Heart left ventricle (tissue), 13 donors: ENCODE measurements around the gene NCS1.

Experiments
- CTCF ChIP-seq, 12 donors: fragments of 200-600 bp; sonication (generic) in 4 of 12; IDR thresholded peaks; one replicate each; pipeline versions ENCODE4 v1.5.0 to v1.8.0; 2018 to 2022; ENCODE audit warnings: antibody characterized with exemption in 12 of 12, mild to moderate bottlenecking in 5 of 12
- POLR2A ChIP-seq, 2 donors: fragments of 450-650 bp; IDR thresholded peaks; one replicate each; pipeline ENCODE4 v1.6.1; 2017; ENCODE audit warnings: antibody characterized with exemption in 2 of 2, mild to moderate bottlenecking in 2 of 2, moderate library complexity in 2 of 2
- donor health status: ischemic (EF 13 %, LVEDD 7.1; RV severe dilation, severe dysfunction).
- donor health status: DM: no; HTN: yes; CAD: no.
- donor health status: DM: no; HTN: no; CAD: no.
- donor health status: ischemic (EF 25% LVEDD 6.9; RV normal size, moderate dysfunction).
- donor health status: ischemic (EF 25% LVEDD 5.7; RV mildly dilated, moderate dysfunction).
- donor health status: ischemic (EF 35%, LVEDD 5.7; RV mildly dilated, moderate dysfunction).
- donor health status: nonischemic (EF 11% LVEDD 7.7; RV severe dilation, severe dysfunction).
- donor health status: DM: yes; HTN: yes; CAD: no.
- donor health status: PGD.
- donor health status: ischemic (EF 29% LVEDD 5.4; RV normal size, mild dysfunction).
- donor health status: nonischemic (EF 23%, LVEDD 6.1; RV moderate dilation, normal function).

- TF ChIP-seq CTCF (IDR thresholded peaks at IDR 0.05) (no peak), POLR2A (IDR thresholded peaks at IDR 0.05) (no peak)
Observed at GRCh38 chr9:130171226-130172148, 717 bp upstream of the NCS1 start.
